GM19239 (cell line): Measurements from ENCODE around the gene LTBP2.

Source experiments
- DNase-seq: peaks from one replicate; pipeline ENCODE4 v3.0.0; 2011; ENCODE audit warnings: low spot score; ENCODE audit not compliant: insufficient read length
- FAIRE-seq: peaks from 2 replicates; lab custom pipeline; 2011; peaks lifted over from hg19 to GRCh38; lab: Jason Lieb, UNC

LTBP2 gene

GRCh38 chr14:74641601-74642391, 29.8 kb upstream of the LTBP2 start:
- no peak for DNase-seq
- no peak for FAIRE-seq

GRCh38 chr14:74638966-74639365, 26.9 kb upstream of the LTBP2 start:
- no peak for DNase-seq
- FAIRE-seq: no peak

DNA sequence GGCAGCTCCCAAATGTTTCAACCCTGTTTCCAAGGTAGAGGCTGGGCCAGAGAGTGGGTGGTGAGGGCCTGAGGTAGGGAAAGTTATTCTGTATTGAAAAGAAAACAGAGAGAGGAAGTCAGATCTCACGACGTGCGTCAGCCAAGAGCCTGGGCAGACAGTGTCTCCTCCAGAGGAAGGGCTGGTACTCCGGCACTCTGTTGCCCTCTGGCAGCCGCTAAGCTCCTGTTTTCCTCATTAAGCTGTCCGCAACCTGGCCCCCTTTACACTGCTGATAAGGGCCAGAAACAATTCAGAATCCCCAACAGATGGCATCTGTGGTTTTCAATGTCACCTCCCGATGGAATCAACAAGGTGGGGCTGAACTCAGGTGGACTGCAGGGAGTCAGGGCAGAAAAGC, 26.0 kb upstream of the LTBP2 start:
- DNase-seq: no peak
- FAIRE-seq: no peak

DNA sequence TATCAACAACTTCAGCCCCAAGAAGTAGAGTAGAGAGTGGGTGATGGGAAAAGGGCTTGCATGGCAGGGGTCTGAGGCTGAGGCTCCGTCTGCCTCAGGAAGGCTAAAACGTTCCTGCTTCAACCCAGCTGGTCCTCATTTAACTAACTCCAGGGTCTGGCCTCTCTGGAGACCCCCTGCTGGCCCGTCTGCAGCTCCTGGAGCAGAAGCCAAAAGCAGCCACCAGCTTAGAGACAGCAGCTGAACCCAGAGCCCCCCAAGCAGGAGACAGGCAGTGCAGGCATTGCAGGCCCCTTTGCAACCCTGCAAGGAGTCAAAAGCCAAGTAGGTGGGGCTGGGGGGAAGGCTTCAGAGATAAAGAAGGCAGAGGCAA, 25.1 kb upstream of the LTBP2 start:
- DNase-seq: no peak

GRCh38 chr14:74636424-74637177, 24.6 kb upstream of the LTBP2 start:
- FAIRE-seq (no peak), DNase-seq (no peak)

More for the DNA sequence above, 25.1 kb upstream of the LTBP2 start:
- no peak for FAIRE-seq

- FAIRE-seq: no peak
These were observed 23.8 kb upstream of the LTBP2 start for GRCh38 chr14:74635847-74636246.

DNA sequence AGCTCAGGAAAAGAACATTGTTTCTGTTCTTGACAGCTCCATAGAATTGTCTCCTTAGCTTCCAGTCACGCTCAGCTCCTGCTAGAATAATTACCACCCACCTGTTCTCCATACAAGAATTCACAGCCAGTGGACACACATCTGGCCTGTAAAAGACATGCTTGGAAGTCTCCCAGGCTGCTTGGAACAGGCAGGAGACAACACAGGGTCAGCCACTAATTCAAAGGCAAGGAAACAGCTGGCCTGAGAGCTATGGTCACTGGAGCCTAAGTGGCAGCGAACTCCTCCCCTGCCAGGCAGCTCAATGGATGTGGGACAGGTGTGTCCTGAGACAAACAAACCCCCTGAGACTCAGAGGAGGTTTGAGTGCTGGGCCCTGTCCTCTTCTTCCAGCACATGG, 22.9 kb upstream of the LTBP2 start:
- FAIRE-seq (no peak), DNase-seq (no peak)

More at GRCh38 chr14:74635847-74636246, 23.8 kb upstream of the LTBP2 start:
- no peak for DNase-seq

- DNase-seq (no peak), FAIRE-seq (no peak)
These were observed 22.4 kb upstream of the LTBP2 start for GRCh38 chr14:74634481-74634880.

DNA sequence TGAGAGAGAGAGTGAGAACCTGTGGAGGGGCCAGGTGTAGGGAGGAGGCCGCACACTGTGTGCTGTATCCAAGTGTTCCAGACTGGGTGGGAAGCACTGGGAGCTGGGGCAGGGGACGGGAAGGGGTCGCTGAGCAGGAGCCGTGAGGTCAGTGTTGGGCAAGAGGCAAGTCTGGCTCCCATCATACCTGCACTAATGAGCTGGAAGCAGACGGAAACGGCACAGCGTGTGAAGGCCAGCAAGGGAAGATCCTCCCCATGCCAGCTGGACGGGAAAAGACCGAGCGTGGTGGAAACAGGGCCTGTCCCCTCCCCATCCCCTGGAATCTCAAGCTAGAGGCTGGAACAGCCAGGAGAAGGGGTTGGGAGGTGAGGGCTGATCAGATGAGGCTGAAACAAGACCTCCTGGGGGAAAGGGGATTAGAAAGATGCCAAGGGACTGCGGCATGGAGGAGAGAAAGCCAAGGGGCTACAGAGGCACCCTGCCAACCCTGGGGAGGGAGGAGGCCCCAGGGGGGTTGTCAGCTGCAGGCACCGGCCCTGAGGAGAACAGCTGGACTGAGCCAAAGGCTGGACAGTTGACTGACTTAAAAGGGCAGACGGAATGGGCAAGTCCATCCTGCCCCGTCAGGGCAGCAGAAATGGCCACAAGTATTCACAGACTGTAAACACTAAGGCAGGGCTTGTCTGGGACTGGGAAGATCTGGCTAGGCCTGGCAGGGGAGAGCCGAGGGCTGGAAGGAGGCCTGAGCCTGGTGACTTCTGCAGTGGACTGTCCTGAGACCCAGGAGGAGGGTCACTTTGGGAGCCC, 19.0 kb upstream of the LTBP2 start:
- FAIRE-seq: no peak
- DNase-seq: no peak

DNA sequence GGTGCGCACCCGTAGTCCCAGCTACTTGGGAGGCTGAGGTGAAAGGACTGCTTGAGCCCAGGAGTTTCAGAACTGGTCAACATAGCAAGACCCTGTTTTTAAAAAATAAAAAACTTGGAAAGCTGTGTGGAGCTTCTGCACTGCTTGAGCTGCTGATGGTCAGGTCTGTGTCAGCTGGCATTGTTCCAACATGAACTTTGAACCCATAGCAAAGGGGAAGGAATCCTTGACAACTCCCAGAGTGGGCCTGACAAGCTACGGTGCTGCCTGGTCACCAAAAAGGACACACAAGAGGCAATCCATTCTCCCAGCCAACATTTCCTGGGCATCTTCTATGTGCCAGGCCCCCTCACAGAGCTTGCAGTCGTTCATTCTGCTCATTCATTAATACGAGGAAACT, 16.4 kb upstream of the LTBP2 start:
- FAIRE-seq: no peak
- no peak for DNase-seq

DNA sequence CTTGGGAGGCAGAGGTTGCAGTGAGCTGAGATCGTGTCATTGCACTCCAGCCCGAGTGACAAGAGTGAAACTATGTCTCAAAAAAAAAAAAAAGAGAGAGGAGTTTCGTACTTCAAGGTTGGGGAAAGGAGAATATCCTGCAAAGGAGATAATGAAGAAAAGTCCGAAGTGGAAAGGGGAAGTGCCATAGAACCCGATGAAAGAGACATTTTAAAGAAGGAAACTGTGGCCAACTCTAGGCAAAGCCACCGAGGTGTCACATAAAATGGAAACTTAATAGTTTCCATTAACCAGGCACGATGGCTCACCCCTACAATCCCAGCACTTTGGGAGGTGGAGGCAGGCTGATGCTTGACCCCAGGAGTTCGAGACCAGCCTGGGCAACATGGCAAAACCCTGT, 15.0 kb upstream of the LTBP2 start:
- DNase-seq: no peak
- FAIRE-seq: peak; percentile 28

GRCh38 chr14:74622257-74622656, 10.2 kb upstream of the LTBP2 start:
- FAIRE-seq (no peak), DNase-seq (no peak)

GRCh38 chr14:74621556-74621955, 9.5 kb upstream of the LTBP2 start:
- no peak for FAIRE-seq

GRCh38 chr14:74620923-74621322, 8.9 kb upstream of the LTBP2 start:
- no peak for FAIRE-seq
- no peak for DNase-seq

More at GRCh38 chr14:74621556-74621955, 9.5 kb upstream of the LTBP2 start:
- DNase-seq: no peak

DNA sequence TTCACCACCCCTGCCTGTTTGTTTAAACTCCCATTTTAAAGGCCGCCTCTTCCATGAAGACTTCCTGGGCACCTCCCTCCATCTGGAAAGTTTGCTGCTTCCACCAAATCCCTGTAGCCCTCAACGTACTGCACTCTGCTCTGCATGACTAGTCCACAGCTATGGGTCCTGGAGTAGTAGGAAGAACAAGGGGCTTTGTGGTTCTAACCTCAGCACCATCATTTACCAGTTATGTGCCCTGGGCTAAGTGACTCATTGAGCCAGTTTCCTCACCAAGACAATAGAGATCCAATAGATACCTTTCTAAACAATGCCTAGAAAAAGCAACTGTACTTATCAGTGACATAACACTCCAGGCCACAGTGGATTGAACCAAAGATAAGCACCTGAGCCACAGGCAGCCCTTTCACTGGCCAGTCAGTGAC, 8.5 kb upstream of the LTBP2 start:
- no peak for DNase-seq
- FAIRE-seq: no peak

DNA sequence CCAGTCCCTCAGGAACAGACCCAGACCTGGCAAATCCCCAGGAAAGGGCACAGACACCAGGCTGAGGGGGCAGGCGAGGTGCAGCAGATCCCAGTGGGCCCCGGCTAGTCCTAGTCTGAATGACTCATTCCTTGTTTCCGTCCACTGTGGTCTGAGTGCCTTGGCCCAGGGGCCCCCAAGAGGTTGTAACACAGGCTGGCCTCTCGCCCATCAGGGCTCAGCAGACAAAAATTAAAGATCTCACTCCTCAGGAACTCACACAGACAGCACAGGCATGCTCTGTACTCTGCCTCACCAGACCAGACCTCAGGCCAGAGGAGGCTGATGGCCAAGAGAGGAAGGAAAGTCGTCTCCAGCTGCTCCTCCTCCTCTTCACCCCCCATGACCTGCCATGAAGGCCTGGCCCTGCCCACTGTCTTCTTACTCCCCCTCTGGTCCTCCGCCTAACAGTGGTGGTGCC, 7.7 kb upstream of the LTBP2 start:
- DNase-seq: no peak
- FAIRE-seq: no peak

- DNase-seq: no peak
- FAIRE-seq: no peak
These were observed 6.3 kb upstream of the LTBP2 start for GRCh38 chr14:74618078-74618952.

DNA sequence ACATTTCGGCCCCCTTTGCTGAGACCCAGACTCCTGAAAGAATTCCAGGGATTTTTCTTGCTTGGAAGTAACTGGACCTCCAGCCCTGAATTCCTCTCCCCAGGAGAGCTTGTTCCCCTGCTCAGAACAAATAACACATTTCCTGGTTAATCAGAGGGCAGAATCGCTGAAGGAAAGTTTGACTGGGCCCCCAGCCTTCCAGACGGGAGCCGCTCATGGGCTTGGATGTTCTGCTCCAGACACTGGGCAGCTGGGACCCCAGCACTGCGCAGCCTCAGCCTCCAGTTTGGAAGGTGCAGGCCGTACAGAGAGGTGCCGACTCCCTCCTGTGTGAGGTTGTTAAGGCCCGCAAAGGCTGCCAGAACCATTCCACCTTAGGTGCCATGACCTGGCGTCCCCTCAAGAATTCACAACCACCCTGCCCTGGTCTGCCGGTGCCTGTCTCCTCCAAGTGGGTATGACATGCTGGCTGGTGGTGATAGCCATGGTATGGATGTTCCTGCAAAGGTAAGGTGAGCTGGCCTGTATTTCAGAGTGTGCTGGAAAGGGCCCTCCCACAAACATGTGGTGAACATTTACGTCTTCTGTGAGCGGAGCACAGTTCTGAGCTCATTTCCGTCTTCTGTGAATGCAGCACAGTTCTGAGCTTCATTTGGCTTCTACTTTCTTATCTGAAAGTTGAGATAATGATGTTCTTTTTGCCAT, 5.1 kb upstream of the LTBP2 start:
- FAIRE-seq: no peak

DNA sequence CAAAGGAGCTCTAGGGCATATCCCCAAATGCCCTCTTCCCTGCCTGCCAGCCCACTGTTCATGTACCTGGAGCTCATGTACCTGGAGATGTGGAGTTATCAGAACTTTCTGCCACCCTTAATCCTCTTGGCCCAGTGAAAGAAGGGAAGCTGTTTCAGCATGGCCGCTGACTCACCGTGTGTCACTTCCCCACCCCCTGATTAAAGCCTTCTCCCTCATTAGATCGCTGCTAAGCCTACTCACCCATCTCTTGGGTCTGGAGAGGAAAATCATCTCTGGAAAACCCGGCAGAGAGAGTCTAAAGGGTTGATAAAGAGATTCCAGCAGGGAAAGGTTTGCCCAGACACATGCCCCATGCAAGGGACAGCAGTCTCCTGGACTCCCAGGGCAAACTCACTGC, 4.5 kb upstream of the LTBP2 start:
- FAIRE-seq (no peak), DNase-seq (no peak)

More for the DNA sequence above, 5.1 kb upstream of the LTBP2 start:
- no peak for DNase-seq
